C1 segment of cervical spinal cord (tissue), 14 donors: ENCODE data around the gene HOOK1.
"Not testable (repeated sequence)": the region's sequence is repeated elsewhere in the genome, so short reads cannot be mapped to it uniquely, and the experiment has no call there.

ENCODE experiments used
- DNase-seq, 14 donors: peaks; one replicate each; lab custom pipeline; 2025; lab: John Stamatoyannopoulos, UW

HOOK1 gene

GRCh38 chr1:59885160-59885832 is 70.5 kb downstream of the HOOK1 start:
- no peak for DNase-seq

- DNase-seq: no peak
Observed at GRCh38 chr1:59892841-59893811, 78.4 kb downstream of the HOOK1 start.

- DNase-seq: no peak
Observed at GRCh38 chr1:59897165-59897564, 82.4 kb downstream of the HOOK1 start.

- DNase-seq: no peak
Observed at GRCh38 chr1:59898927-59899326, 84.2 kb downstream of the HOOK1 start.

GRCh38 chr1:59900640-59901039 is 85.9 kb downstream of the HOOK1 start:
- no peak for DNase-seq

GRCh38 chr1:59901770-59902388 is 87.1 kb downstream of the HOOK1 start:
- no peak for DNase-seq

GRCh38 chr1:59903141-59903754 is 88.5 kb downstream of the HOOK1 start:
- DNase-seq: peak in 6 of 14 donors; percentile 4 to 49 (median 18)

GRCh38 chr1:59906931-59907330 is 92.2 kb downstream of the HOOK1 start:
- DNase-seq: no peak

- DNase-seq: no peak
Observed at GRCh38 chr1:59908084-59908483, 93.3 kb downstream of the HOOK1 start.

- DNase-seq: no peak
Observed at GRCh38 chr1:59908682-59909081, 93.9 kb downstream of the HOOK1 start.

GRCh38 chr1:59914791-59915286 is 100.1 kb downstream of the HOOK1 start:
- not testable (repeated sequence) for DNase-seq

- DNase-seq: no peak
Observed at GRCh38 chr1:59915516-59915915, 100.8 kb downstream of the HOOK1 start.

- peak in 12 of 14 donors; percentile 1 to 72 (median 60) for DNase-seq
Observed at GRCh38 chr1:59917026-59917784, 102.5 kb downstream of the HOOK1 start.

GRCh38 chr1:59917785-59918180 is 103.0 kb downstream of the HOOK1 start:
- DNase-seq: peak in 1 of 14 donors; percentile 36

- DNase-seq: no peak
Observed at GRCh38 chr1:59919746-59920145, 105.0 kb downstream of the HOOK1 start.

GRCh38 chr1:59921258-59921899 is 106.6 kb downstream of the HOOK1 start:
- DNase-seq: not testable (repeated sequence)

GRCh38 chr1:59924653-59925052 is 109.9 kb downstream of the HOOK1 start:
- no peak for DNase-seq
